Neuronal stem cell (in vitro differentiated cells): ENCODE results near the gene CD36.

Experiments used
- DNase-seq: peaks from one replicate; pipeline ENCODE4 v3.0.0-alpha.2; 2013; ENCODE audit warnings: low spot score
- H2AFZ ChIP-seq: one replicate; pipeline ENCODE4 v1.6.1; 2013; ENCODE audit warnings: mild to moderate bottlenecking, low read length, inconsistent platforms
- H2AK5ac ChIP-seq: 2 replicates; pipeline ENCODE4 v1.6.1; 2013; ENCODE audit warnings: low read depth, mild to moderate bottlenecking, inconsistent platforms, low read length, moderate library complexity, mixed read lengths
- H2BK120ac ChIP-seq: 2 replicates; pipeline ENCODE4 v1.6.1; 2013; ENCODE audit warnings: low read depth, mild to moderate bottlenecking, inconsistent platforms, low read length, moderate library complexity, mixed read lengths
- H2BK12ac ChIP-seq: one replicate; pipeline ENCODE4 v1.6.1; 2013; ENCODE audit warnings: low read length, inconsistent platforms
- H2BK15ac ChIP-seq: 2 replicates; pipeline ENCODE4 v1.6.1; 2013; ENCODE audit warnings: mild to moderate bottlenecking, low read length, inconsistent platforms, mixed read lengths
- H2BK5ac ChIP-seq: one replicate; pipeline ENCODE4 v1.6.1; 2013; ENCODE audit warnings: inconsistent platforms, mild to moderate bottlenecking, low read length, moderate library complexity
- H3K14ac ChIP-seq: one replicate; pipeline ENCODE4 v1.6.1; 2013; ENCODE audit warnings: low read length, inconsistent platforms
- H3K18ac ChIP-seq: 2 replicates; pipeline ENCODE4 v1.6.1; 2013; ENCODE audit warnings: low read length, inconsistent platforms
- H3K23ac ChIP-seq: 2 replicates; pipeline ENCODE4 v1.6.1; 2013; ENCODE audit warnings: low read depth, mild to moderate bottlenecking, mixed read lengths, low read length, inconsistent platforms; ENCODE audit not compliant: poor library complexity
- H3K27ac ChIP-seq: replicated peaks from 3 replicates; pipeline ENCODE4 v1.5.1; 2013; ENCODE audit warnings: low read length, inconsistent platforms
- H3K27me3 ChIP-seq, 3 experiments: 2 replicates each; pipeline ENCODE4 v1.6.1; 2013; ENCODE audit warnings: low read length in 3 of 3, mild to moderate bottlenecking in 2 of 3, inconsistent platforms in 1 of 3, low read depth in 1 of 3, mixed read lengths in 1 of 3, moderate library complexity in 1 of 3; ENCODE audit not compliant: control insufficient read depth in 3 of 3, insufficient read depth in 3 of 3
- H3K36me3 ChIP-seq, 2 donors: replicated peaks in 1 of 2; 2 replicates each; pipeline ENCODE4 v1.6.1; 2013; ENCODE audit warnings: low read length in 2 of 2; ENCODE audit not compliant: control insufficient read depth in 2 of 2, insufficient read depth in 2 of 2
- H3K4ac ChIP-seq: 2 replicates; pipeline ENCODE4 v1.6.1; 2013; ENCODE audit warnings: inconsistent platforms, mild to moderate bottlenecking, low read length, moderate library complexity
- H3K4me1 ChIP-seq, 2 donors: 1 replicate in 1 of 2; 2 replicates in 1 of 2; pipeline ENCODE4 v1.6.1; 2013; ENCODE audit warnings: low read length in 2 of 2, low read depth in 1 of 2; ENCODE audit not compliant: control insufficient read depth in 2 of 2, insufficient read depth in 1 of 2
- H3K4me2 ChIP-seq: one replicate; pipeline ENCODE4 v1.6.1; 2013; ENCODE audit warnings: mild to moderate bottlenecking, low read length, inconsistent platforms; ENCODE audit not compliant: insufficient read depth, poor library complexity, severe bottlenecking
- H3K4me3 ChIP-seq, 2 donors: 2 replicates each; pipeline ENCODE4 v1.5.1; 2013; ENCODE audit warnings: low read length in 2 of 2, mild to moderate bottlenecking in 2 of 2, inconsistent platforms in 1 of 2, moderate library complexity in 1 of 2
- H3K79me1 ChIP-seq: one replicate; pipeline ENCODE4 v1.6.1; 2013; ENCODE audit warnings: low read depth, mild to moderate bottlenecking, inconsistent platforms, low read length, moderate library complexity
- H3K9ac ChIP-seq: one replicate; pipeline ENCODE4 v1.6.1; 2013; ENCODE audit warnings: mild to moderate bottlenecking, low read depth, low read length, inconsistent platforms; ENCODE audit not compliant: poor library complexity
- H3K9me3 ChIP-seq, 2 donors: replicated peaks in 1 of 2; 2 replicates each; pipeline versions ENCODE3 to v1.6.1; 2013; ENCODE audit warnings: low read length in 2 of 2, mild to moderate bottlenecking in 2 of 2, inconsistent platforms in 1 of 2, low read depth in 1 of 2, mixed read lengths in 1 of 2, moderate library complexity in 1 of 2; ENCODE audit not compliant: control insufficient read depth in 2 of 2, insufficient read depth in 1 of 2
- H4K8ac ChIP-seq: one replicate; pipeline ENCODE4 v1.6.1; 2013; ENCODE audit warnings: low read depth, mild to moderate bottlenecking, inconsistent platforms, low read length, moderate library complexity
- H4K91ac ChIP-seq: one replicate; pipeline ENCODE4 v1.6.1; 2013; ENCODE audit warnings: low read length, low read depth, mild to moderate bottlenecking, inconsistent platforms; ENCODE audit not compliant: poor library complexity
- WGBS, 2 donors: extraction: QIAGEN DNeasy Blood & Tissue Kit; methylation state at CpG; one replicate each; pipeline ENCODE4 v1.1.7; 2013; ENCODE audit warnings: missing lambda C conversion rate in 2 of 2, mixed read lengths in 1 of 2; ENCODE audit not compliant: insufficient read length in 2 of 2, insufficient replicate concordance in 1 of 2; ENCODE audit errors: extremely low coverage in 2 of 2; 5-methylcytosine and 5-hydroxymethylcytosine counted together

Gene CD36

DNA sequence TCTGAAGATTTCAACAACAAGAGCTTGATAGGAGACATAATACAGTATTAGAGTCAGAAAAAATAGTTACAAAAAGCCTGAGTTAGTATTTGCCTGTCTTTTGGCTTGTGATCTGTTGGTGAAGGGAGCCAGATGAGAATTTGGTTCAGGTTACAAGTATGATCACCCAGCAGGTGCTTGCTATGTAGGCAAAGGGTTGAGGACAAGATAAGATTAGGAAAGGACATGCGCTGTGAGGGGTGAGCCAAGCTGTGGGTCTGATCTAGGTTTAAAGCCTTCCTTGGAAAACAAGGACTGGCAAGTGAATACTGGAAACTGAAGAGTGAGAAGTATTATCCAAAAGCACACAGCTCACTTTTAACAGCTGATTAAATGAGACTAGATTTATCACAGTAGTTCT is 28.7 kb upstream of the CD36 start:
- Histone ChIP-seq H3K4me1 (peaks cover 0 to 2% of the 10 kb centered on the region in 2 donors), H3K4ac (no peak overlapping the region), H2AFZ (no peak overlapping the region), H3K27me3 (no peaks in the 10 kb centered on the region), H3K14ac (no peak overlapping the region), H3K9me3 (no peaks in the 10 kb centered on the region), H4K8ac (no peak overlapping the region), H2BK15ac (no peak overlapping the region), H3K18ac (no peak overlapping the region), H4K91ac (no peak overlapping the region), H3K79me1 (no peaks in the 10 kb centered on the region), H3K9ac (no peak overlapping the region), H3K23ac (no peak overlapping the region), H2BK12ac (no peak overlapping the region), H3K27ac (no peak overlapping the region), H3K4me2 (no peak overlapping the region), H3K4me3 (peak overlapping the region in 1 of 2 donors; percentile 41), H3K36me3 (no peaks in the 10 kb centered on the region), H2BK120ac (no peak overlapping the region), H2BK5ac (no peak overlapping the region), H2AK5ac (no peak overlapping the region)
- WGBS, 2 donors, result no CpG with 5 or more reads among the region's 1 CpG
- DNase-seq, result no peak

- Histone ChIP-seq H3K9ac (no peak overlapping the region), H3K9me3 (no peaks in the 10 kb centered on the region), H3K23ac (no peak overlapping the region), H3K4me1 (peaks cover 2 to 5% of the 10 kb centered on the region in 2 donors), H3K4me2 (no peak overlapping the region), H2BK5ac (no peak overlapping the region), H2BK12ac (no peak overlapping the region), H3K4ac (no peak overlapping the region), H3K79me1 (no peaks in the 10 kb centered on the region), H3K36me3 (no peaks in the 10 kb centered on the region), H2AFZ (no peak overlapping the region), H4K8ac (no peak overlapping the region), H3K14ac (no peak overlapping the region), H2AK5ac (no peak overlapping the region), H3K27ac (no peak overlapping the region), H2BK15ac (no peak overlapping the region), H2BK120ac (no peak overlapping the region), H3K4me3 (no peak overlapping the region), H3K27me3 (no peaks in the 10 kb centered on the region), H4K91ac (no peak overlapping the region), H3K18ac (no peak overlapping the region)
- DNase-seq, result no peak
- WGBS, 2 donors, result no CpG with 5 or more reads among the region's 3 CpGs
Observed at GRCh38 chr7:80611353-80611752, 27.1 kb upstream of the CD36 start.

GRCh38 chr7:80611779-80612178 is 26.7 kb upstream of the CD36 start:
- no peaks in the 10 kb centered on the region for H3K27me3 ChIP-seq
- H2BK15ac ChIP-seq, result no peak overlapping the region
- H3K27ac ChIP-seq, result no peak overlapping the region
- H3K4me1 ChIP-seq, result peaks cover 2 to 5% of the 10 kb centered on the region in 2 donors
- no CpG with 5 or more reads among the region's 2 CpGs for WGBS, 2 donors
- H2BK12ac ChIP-seq, result no peak overlapping the region
- H3K4me2 ChIP-seq, result no peak overlapping the region
- no peak for DNase-seq
- H3K79me1 ChIP-seq, result no peaks in the 10 kb centered on the region
- no peak overlapping the region for H4K91ac ChIP-seq
- H3K9ac ChIP-seq, result no peak overlapping the region
- H2AFZ ChIP-seq, result no peak overlapping the region
- H2AK5ac ChIP-seq, result no peak overlapping the region
- no peak overlapping the region for H2BK5ac ChIP-seq
- H3K4me3 ChIP-seq, result no peak overlapping the region
- H3K23ac ChIP-seq, result no peak overlapping the region
- H4K8ac ChIP-seq, result no peak overlapping the region
- no peaks in the 10 kb centered on the region for H3K36me3 ChIP-seq
- H3K18ac ChIP-seq, result no peak overlapping the region
- H2BK120ac ChIP-seq, result no peak overlapping the region
- H3K9me3 ChIP-seq, result no peaks in the 10 kb centered on the region
- no peak overlapping the region for H3K4ac ChIP-seq
- H3K14ac ChIP-seq, result no peak overlapping the region

- Histone ChIP-seq H3K27me3 (no peaks in the 10 kb centered on the region), H3K4ac (no peak overlapping the region), H3K18ac (no peak overlapping the region), H4K91ac (no peak overlapping the region), H2AFZ (no peak overlapping the region), H3K4me2 (no peak overlapping the region), H3K4me3 (no peak overlapping the region), H3K9me3 (no peaks in the 10 kb centered on the region), H3K23ac (no peak overlapping the region), H3K79me1 (no peaks in the 10 kb centered on the region), H2AK5ac (no peak overlapping the region), H3K9ac (no peak overlapping the region), H2BK15ac (no peak overlapping the region), H2BK120ac (no peak overlapping the region), H3K27ac (no peak overlapping the region), H2BK12ac (no peak overlapping the region), H3K14ac (no peak overlapping the region), H3K36me3 (no peaks in the 10 kb centered on the region), H2BK5ac (no peak overlapping the region), H3K4me1 (peaks cover 2 to 5% of the 10 kb centered on the region in 2 donors), H4K8ac (no peak overlapping the region)
- no peak for DNase-seq
Observed at GRCh38 chr7:80612880-80613279, 25.6 kb upstream of the CD36 start.
